IPS-20b (cell line): ENCODE results near the gene A1CF.

Source experiments
- H3K27ac ChIP-seq: one replicate; pipeline ENCODE4 v1.5.1; 2013; ENCODE audit warnings: low read length
- H3K27me3 ChIP-seq: 2 replicates; pipeline ENCODE4 v1.6.1; 2013; ENCODE audit warnings: mild to moderate bottlenecking, low read length, inconsistent platforms; ENCODE audit not compliant: insufficient read depth
- H3K36me3 ChIP-seq: 2 replicates; pipeline ENCODE4 v1.6.1; 2013; ENCODE audit warnings: low read depth, mild to moderate bottlenecking, inconsistent platforms, low read length, moderate library complexity; ENCODE audit not compliant: insufficient read depth
- H3K4me1 ChIP-seq: 2 replicates; pipeline ENCODE4 v1.6.1; 2013; ENCODE audit warnings: mild to moderate bottlenecking, control low read depth, inconsistent platforms, low read length, moderate library complexity; ENCODE audit not compliant: insufficient read depth
- H3K4me3 ChIP-seq: 2 replicates; pipeline ENCODE4 v1.5.1; 2013; ENCODE audit warnings: mild to moderate bottlenecking, low read length, inconsistent platforms
- H3K9ac ChIP-seq: 2 replicates; pipeline ENCODE4 v1.6.1; 2013; ENCODE audit warnings: low read depth, mild to moderate bottlenecking, inconsistent platforms, low read length, moderate library complexity
- H3K9me3 ChIP-seq: 2 replicates; pipeline ENCODE4 v1.6.1; 2013; ENCODE audit warnings: mild to moderate bottlenecking, low read depth, low read length, inconsistent platforms; ENCODE audit not compliant: insufficient read depth

The A1CF gene

DNA sequence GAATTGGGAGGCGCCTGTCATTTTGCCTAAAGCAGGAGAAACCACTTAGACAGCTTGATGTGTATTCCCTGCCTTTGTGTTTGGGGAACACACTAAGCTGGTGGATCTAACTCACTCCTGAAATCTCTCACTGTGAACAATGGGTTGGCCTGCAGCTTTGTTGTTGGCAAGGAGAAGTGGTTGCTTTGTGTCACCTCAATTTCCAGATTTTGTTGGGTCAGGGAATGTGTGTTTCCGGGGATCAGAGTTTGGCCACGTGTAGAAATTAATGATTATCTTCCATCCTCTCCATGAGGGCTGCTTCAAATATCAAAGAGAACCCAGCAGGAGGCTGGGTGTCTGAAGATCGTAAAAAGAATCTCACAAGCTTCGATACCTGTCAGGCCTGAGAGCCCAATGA lies 27.8 kb downstream of the A1CF start:
- Histone ChIP-seq H3K27me3 (no peaks in the 10 kb centered on the region), H3K27ac (no peak overlapping the region), H3K4me1 (peaks cover 6% of the 10 kb centered on the region; the same call in 1 of the 2 replicates), H3K9me3 (no peaks in the 10 kb centered on the region), H3K36me3 (no peaks in the 10 kb centered on the region), H3K9ac (no peak overlapping the region), H3K4me3 (no peak overlapping the region)

GRCh38 chr10:50855461-50855860 lies 30.0 kb downstream of the A1CF start:
- H3K4me1 ChIP-seq = peaks cover 12% of the 10 kb centered on the region; the same call in 1 of the 2 replicates
- H3K27ac ChIP-seq = no peak overlapping the region
- H3K9me3 ChIP-seq = no peaks in the 10 kb centered on the region
- no peaks in the 10 kb centered on the region for H3K27me3 ChIP-seq
- H3K36me3 ChIP-seq = no peaks in the 10 kb centered on the region
- H3K4me3 ChIP-seq = no peak overlapping the region
- no peak overlapping the region for H3K9ac ChIP-seq

DNA sequence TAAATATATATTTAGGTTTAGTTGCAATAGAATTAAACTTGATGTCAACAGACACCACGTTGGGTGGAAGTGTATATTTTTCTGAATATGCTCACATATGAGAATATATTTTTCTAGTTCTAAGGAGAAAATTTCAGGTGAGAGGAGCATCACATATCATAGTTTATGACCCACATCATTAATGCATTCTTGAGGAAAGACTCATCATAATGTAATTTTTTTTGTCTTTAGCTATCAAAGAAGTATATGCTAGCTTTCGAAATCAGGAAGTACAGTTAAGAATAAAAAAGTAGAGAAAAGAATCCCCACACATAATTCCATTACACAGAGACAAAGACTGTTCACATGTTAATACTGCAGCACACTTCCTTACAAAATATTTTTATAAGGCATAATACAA lies 30.4 kb downstream of the A1CF start:
- Histone ChIP-seq H3K4me3 (no peak overlapping the region), H3K9me3 (no peaks in the 10 kb centered on the region), H3K27me3 (no peaks in the 10 kb centered on the region), H3K9ac (no peak overlapping the region), H3K36me3 (no peaks in the 10 kb centered on the region), H3K27ac (no peak overlapping the region), H3K4me1 (peaks cover 12% of the 10 kb centered on the region; the same call in 1 of the 2 replicates)

GRCh38 chr10:50853557-50853956 lies 31.9 kb downstream of the A1CF start:
- Histone ChIP-seq H3K4me3 (no peak overlapping the region), H3K27ac (no peak overlapping the region), H3K9ac (no peak overlapping the region), H3K9me3 (no peaks in the 10 kb centered on the region), H3K4me1 (peaks cover 12% of the 10 kb centered on the region; the same call in 1 of the 2 replicates), H3K27me3 (no peaks in the 10 kb centered on the region), H3K36me3 (no peaks in the 10 kb centered on the region)

GRCh38 chr10:50851884-50852671 lies 33.3 kb downstream of the A1CF start:
- Histone ChIP-seq H3K9me3 (no peaks in the 10 kb centered on the region), H3K4me1 (peaks cover 7% of the 10 kb centered on the region; the same call in 1 of the 2 replicates)

GRCh38 chr10:50850578-50851230 lies 34.7 kb downstream of the A1CF start:
- Histone ChIP-seq H3K27me3 (no peaks in the 10 kb centered on the region), H3K9ac (no peak overlapping the region), H3K4me3 (no peak overlapping the region), H3K9me3 (no peaks in the 10 kb centered on the region), H3K4me1 (peaks cover 8% of the 10 kb centered on the region; the same call in 1 of the 2 replicates), H3K27ac (no peak overlapping the region), H3K36me3 (no peaks in the 10 kb centered on the region)

More at GRCh38 chr10:50851884-50852671, 33.3 kb downstream of the A1CF start:
- no peaks in the 10 kb centered on the region for H3K27me3 ChIP-seq
- H3K36me3 ChIP-seq = no peaks in the 10 kb centered on the region
- no peak overlapping the region for H3K27ac ChIP-seq
- no peak overlapping the region for H3K4me3 ChIP-seq
- H3K9ac ChIP-seq = no peak overlapping the region

- Histone ChIP-seq H3K36me3 (no peaks in the 10 kb centered on the region), H3K27ac (no peak overlapping the region), H3K9me3 (no peaks in the 10 kb centered on the region), H3K9ac (no peak overlapping the region), H3K4me1 (peaks cover 8% of the 10 kb centered on the region; the same call in 1 of the 2 replicates), H3K27me3 (no peaks in the 10 kb centered on the region), H3K4me3 (no peak overlapping the region)
Measured at GRCh38 chr10:50846753-50847152, 38.7 kb downstream of the A1CF start.

GRCh38 chr10:50837095-50837494 lies 48.3 kb downstream of the A1CF start:
- no peaks in the 10 kb centered on the region for H3K36me3 ChIP-seq
- no peaks in the 10 kb centered on the region for H3K4me1 ChIP-seq
- no peak overlapping the region for H3K9ac ChIP-seq
- no peak overlapping the region for H3K27ac ChIP-seq
- H3K4me3 ChIP-seq = no peak overlapping the region
- no peaks in the 10 kb centered on the region for H3K27me3 ChIP-seq
- H3K9me3 ChIP-seq = no peaks in the 10 kb centered on the region

DNA sequence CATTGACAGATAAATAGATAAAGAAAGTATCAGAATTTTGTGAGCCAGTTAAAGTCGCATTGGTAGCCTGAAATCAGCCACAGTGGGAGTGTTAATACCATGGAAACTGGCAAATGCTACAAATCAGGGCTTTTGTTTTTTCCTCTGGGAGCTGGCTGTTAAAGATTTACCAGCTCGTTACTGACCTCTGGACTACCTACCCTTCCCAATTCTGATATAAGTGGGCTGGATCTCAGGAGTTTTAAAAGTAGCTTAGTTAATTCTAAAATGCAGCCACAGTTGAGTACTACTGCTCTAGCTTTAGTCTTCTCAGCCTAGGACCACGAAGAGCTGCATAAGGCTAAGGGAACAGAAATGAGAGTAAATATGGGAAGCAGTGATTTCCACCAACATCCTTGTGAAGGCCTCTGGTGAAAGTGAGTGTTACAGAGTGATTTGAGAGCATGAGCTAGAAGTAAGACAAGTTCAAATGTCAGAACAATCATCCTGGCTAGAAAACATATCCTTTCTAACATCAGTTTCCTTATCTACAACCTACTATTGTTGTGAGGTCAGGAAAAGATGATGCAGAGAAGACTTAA lies 53.2 kb downstream of the A1CF start:
- Histone ChIP-seq H3K9me3 (no peaks in the 10 kb centered on the region), H3K4me3 (no peak overlapping the region), H3K27ac (no peak overlapping the region), H3K27me3 (no peaks in the 10 kb centered on the region), H3K36me3 (no peaks in the 10 kb centered on the region), H3K4me1 (no peaks in the 10 kb centered on the region), H3K9ac (no peak overlapping the region)

- H3K27ac ChIP-seq = no peak overlapping the region
- H3K36me3 ChIP-seq = no peaks in the 10 kb centered on the region
- no peak overlapping the region for H3K4me3 ChIP-seq
- H3K9ac ChIP-seq = no peak overlapping the region
- H3K27me3 ChIP-seq = no peaks in the 10 kb centered on the region
- H3K4me1 ChIP-seq = no peaks in the 10 kb centered on the region
- H3K9me3 ChIP-seq = no peaks in the 10 kb centered on the region
Measured at GRCh38 chr10:50830066-50830465, 55.4 kb downstream of the A1CF start.

- H3K27ac ChIP-seq = no peak overlapping the region
- no peaks in the 10 kb centered on the region for H3K4me1 ChIP-seq
- no peaks in the 10 kb centered on the region for H3K9me3 ChIP-seq
- H3K4me3 ChIP-seq = no peak overlapping the region
- no peak overlapping the region for H3K9ac ChIP-seq
- H3K27me3 ChIP-seq = no peaks in the 10 kb centered on the region
- H3K36me3 ChIP-seq = no peaks in the 10 kb centered on the region
Measured at GRCh38 chr10:50824782-50825181, 60.6 kb downstream of the A1CF start.

- H3K4me3 ChIP-seq = no peak overlapping the region
Measured at GRCh38 chr10:50823789-50824188, 61.6 kb downstream of the A1CF start.

More at GRCh38 chr10:50823789-50824188, 61.6 kb downstream of the A1CF start:
- H3K36me3 ChIP-seq = no peaks in the 10 kb centered on the region
- no peaks in the 10 kb centered on the region for H3K27me3 ChIP-seq
- H3K4me1 ChIP-seq = no peaks in the 10 kb centered on the region
- H3K9me3 ChIP-seq = no peaks in the 10 kb centered on the region
- H3K9ac ChIP-seq = no peak overlapping the region
- no peak overlapping the region for H3K27ac ChIP-seq
